HG03103 (cell line): Measurements from ENCODE around the gene SGSH.

Experiments
- ATAC-seq: cut with Tn5 transposase; IDR thresholded peaks from one replicate; pipeline ENCODE4 v1.9.1; 2021; ENCODE audit warnings: low read depth; ENCODE audit not compliant: unreplicated experiment

Gene SGSH

GRCh38 chr17:80163336-80163735, 56.8 kb downstream of the SGSH start:
- ATAC-seq = no peak

DNA sequence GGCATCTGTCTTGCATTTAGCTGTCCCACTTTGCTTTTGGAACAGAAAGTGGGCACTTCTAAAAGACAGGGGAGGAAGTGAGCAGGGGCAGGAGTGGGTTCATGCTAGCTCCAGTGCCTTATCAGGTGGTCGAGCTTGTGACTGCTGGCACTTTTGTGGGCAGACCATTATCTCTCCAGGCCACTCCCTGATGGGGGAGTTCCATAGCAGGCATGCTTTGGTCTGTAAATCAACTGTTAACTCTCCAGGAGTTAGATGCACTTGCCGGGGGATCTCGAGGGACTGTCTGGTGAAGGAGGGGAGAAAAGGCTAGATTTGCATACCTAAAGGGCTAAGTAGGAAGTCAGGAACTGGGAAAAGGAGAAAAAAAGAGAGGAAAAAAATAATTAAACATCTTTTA, 59.6 kb downstream of the SGSH start:
- no peak for ATAC-seq
